ENCODE results near the gene ZFP36L2.

Gene ZFP36L2

DNA sequence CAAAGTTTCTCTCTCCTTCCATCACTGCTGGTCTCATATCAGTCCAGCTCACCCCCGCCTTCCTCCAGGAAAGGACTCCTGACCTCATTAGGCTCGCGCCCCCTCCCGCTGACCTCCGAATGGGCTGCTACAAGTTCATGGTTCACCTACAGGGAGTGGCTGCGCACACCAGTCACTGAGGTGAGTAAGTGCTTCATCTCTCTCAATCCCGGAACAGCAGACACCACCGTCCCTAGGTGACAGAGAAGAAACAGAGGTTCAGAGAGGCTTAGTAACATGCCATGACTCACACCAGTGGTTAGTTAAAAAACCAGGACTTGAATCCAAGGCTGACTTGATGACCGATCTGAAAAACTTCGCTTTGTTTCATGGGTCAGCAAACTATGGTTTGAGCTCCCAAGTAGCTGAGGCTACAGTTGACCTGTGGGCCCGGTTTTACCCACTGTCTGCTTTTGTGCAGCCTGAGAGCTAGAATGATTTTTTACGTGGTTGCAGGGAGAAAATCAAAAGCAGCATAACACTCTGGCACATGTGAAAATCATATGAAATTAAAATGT, 42.0 kb downstream of the ZFP36L2 start:
- peak; percentile 74 for DNase-seq

DNA sequence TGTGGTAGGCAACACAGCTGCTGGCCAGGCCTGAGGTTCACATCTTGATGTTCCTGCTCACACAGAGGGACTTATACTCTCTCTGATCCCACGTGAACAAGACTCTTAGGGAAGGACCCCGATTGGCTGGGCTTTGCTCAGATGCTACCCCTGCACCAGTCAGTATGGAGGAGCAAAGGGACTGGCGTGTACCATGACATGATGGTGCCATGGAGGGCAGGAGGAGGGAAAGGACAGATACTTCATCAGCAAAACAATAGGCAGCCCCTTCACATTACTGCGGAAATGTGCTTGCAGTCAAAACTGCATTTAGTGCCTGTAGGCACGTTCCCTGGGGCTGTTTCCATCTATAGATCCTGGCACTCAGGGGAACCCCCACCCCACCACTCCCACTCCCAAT, 42.7 kb downstream of the ZFP36L2 start:
- no peak for DNase-seq

DNA sequence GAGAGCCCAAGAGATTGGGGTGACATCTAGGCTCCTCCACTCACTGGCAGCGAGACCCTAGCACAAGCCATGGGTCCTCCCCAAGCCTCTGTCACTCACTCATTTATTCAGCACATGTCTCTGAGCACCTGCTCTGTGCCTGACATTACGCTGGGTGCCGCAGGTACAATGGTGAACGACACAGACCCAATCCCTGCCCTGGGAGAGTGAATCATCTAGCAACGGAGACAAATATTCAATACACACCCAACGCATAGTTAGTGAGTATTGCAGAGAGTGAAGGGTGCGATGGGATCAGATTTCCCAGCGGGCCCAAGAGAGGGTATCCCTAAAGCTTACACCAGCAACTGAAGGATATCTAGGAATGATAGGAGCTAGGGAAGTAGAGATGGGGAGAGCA, 45.5 kb downstream of the ZFP36L2 start:
- DNase-seq, result no peak

DNA sequence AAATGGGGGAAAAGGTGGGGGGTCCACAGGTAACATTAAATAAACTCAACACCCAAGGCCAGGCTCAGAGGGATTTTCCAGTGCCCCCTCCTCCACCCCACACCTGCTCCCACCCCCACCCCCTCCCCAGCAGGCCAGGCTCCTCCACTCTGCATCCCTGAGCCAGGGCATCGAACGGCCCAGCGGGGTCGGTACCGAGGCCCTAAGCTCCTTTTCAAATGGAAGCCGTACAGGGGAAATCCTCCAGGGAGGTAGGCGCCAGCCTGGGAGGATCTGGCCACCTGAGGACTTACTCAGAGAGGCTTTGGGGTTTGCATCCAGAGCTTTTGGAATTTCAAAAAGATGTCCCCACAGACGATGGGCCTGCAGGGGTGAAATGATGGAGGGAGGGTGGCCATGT, 46.5 kb downstream of the ZFP36L2 start:
- DNase-seq, result no peak

DNA sequence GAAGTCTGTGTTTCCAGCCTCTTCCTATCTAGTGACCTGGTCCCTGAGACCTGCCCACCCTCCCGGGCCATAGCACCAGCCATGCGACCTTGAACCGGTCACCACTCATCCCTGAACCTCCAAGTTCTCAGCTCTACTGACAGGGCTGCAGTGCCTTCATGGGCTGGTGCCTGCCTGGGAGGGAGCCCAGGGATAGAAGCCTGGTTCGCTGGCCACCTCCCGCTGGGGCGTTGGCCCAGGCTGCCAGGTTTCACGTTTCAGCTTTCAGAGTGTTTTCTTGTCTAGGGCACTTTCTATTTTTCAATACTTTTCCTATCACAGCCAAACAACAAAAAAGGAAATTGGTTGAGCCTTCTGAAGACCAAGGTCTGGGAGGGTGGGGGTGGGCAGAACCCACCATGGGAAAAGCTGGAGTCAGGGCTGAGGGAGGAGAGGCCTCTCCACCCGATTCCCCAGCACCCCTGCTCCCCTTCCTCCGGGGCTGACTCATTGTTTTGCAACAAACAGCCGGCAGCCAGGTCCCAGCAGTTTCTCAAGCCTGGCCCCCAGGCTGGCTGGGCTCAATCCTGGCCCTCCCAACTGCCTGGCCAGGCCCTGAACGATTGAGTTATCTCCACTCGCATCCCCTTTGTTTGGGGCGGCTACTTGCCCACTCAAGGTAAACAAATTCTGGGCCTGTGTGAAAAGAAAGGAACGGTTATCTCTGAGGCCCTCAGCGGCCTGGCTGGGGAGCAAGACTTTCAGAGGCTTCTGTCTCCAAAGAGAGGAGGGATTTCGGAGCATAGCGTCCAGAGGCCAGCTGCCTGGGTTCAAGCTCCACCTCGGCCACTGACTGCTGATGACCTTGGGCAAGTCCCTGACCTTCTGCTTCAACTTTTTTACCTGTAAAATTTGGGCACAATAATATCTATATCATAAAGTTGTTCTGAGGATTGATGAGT, 47.5 kb downstream of the ZFP36L2 start:
- DNase-seq, result no peak

DNA sequence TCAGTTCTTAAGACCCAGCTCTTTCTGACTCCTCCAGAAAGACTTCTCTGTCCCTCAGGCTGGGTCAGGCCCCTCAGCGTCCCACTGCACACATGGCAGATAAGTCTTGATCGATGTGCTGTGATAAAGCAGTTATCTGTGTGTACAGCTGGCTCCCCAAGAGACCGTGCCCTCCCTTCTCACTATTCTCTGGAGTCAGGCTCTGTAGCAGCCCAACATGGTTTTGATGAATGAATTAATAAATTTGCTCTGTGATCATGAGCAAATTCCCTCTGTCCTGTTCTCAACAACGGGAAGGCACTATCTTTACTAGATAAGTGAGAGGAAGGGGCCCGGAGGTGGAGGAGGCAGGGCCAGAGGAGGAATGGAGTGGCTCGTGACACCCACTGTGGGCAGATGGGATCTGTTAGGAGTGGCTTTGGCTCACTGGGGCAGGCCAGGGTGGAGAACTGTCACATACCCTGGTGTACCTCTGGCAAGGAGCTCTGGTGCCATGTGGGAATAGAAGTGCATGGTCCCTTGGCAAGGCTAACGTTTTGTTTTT, 48.3 kb downstream of the ZFP36L2 start:
- DNase-seq, result no peak

DNA sequence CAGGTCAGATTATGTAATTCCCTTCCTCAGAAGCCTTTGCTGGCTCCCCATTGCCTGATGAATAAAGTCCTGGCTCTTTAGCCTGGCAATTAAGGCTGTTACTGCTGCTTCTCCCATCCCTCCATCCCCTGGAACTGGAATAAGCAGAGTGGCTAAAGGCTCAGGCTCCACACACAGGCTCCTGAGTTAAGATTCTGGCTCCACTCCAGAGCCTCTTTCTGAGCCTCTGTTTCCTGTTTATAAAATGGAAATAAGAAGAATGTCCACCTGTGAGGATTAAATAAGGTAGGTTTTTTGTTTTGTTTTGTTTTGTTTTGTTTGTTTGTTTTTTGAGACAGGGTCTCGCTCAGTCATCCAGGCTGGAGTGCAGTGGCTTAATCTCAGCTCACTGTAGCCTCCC, 50.0 kb downstream of the ZFP36L2 start:
- no peak for DNase-seq

DNA sequence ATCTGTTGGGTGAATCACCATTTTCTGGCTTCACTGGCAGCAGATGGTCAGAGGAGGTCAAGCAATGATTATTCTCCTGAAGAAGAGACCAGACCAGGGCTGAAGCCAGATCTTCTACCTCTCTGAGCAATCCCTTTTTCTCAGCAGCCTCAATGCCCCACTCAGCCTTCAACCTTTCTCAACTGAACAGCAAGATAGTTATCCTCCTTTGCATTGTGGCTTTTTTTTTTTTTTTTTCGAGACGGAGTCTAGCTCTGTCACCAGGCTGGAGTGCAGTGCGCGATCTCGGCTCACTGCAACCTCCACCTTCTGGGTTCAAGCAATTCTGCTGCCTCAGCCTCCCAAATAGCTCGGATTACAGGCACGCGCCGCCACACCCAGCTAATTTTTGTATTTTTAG, 50.5 kb downstream of the ZFP36L2 start:
- no peak for DNase-seq

DNA sequence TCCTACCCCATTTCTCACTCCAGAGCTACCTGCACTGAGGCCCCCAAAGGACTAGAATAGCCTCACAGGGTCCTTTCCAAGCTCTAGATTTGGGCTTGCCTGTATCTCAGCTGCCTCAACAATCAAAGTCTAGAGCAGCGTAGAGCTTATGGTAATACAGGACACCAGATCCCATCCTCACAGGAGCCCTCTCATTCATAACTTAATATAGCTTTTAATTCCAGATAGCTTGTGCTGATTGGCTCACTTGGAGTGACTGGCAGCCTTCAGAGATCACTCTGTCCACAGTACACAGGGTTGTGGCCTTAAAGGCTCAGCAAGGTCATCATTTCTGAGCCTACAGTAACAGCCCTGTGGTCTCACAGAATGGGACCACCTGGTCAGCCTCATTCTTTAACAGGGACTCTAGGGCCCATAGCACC, 51.4 kb downstream of the ZFP36L2 start:
- no peak for DNase-seq

DNA sequence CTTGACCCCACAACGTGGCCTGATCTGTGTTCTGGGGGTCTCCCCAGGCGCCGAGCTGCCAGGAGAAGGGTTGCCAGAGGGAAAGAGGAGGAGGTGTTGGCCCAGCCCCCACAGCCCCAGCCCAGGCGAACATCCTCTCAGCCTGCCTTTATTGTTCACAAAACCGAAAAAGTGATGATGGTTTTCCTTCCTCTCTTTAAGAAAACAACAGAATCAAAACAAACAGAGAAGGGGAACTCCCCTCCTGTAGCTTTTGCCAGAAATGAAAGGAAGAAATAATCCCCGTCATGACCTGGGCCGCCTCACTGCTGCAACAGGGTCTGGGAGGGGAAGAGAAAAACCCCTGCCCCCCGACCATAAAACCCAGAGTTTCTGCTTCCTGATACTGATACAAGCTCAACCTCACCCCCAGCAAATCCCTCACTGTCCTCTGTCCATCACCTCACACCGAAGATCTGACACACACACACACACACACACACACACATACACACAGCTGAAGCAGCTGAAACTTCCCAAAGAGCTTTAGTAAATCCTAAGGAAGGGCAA, 52.0 kb downstream of the ZFP36L2 start:
- DNase-seq, result peak; percentile 81
